ENCODE results near the gene TMED4.

- no peak for TF ChIP-seq CTCF (CRISPR knock-in tag; IDR thresholded peaks at IDR 0.05)
- no peak for TF ChIP-seq POLR2AphosphoS2 (IDR thresholded peaks at IDR 0.05; ENCODE audit: low read depth, low read length)
- TF ChIP-seq ZNF350 (CRISPR knock-in tag; IDR thresholded peaks at IDR 0.05; ENCODE audit: borderline replicate concordance, low read depth), result no peak
- no peak for TF ChIP-seq PHF21A (CRISPR knock-in tag; IDR thresholded peaks at IDR 0.05)
- no peak for TF ChIP-seq SOX5 (CRISPR knock-in tag; IDR thresholded peaks at IDR 0.05; ENCODE audit: borderline replicate concordance)
- no peak for TF ChIP-seq GABPA (IDR thresholded peaks at IDR 0.05; ENCODE audit: low read depth, low read length)
- TF ChIP-seq GABPA (CRISPR knock-in tag; IDR thresholded peaks at IDR 0.05; ENCODE audit: low read depth), result no peak
- TF ChIP-seq SRY (CRISPR knock-in tag; IDR thresholded peaks at IDR 0.05), result no peak
- no peak for TF ChIP-seq RFX3 (CRISPR knock-in tag; IDR thresholded peaks at IDR 0.05)
- no peak for TF ChIP-seq TCF7 (IDR thresholded peaks at IDR 0.05; ENCODE audit: low read depth)
- no peak for TF ChIP-seq ZNF503 (CRISPR knock-in tag; IDR thresholded peaks at IDR 0.05)
These were observed 8.9 kb upstream of the TMED4 start for GRCh38 chr7:44590910-44591309.
